Activated T-cell treated with anti-CD3 and anti-CD28 coated beads for 24 hours (primary cell): Measurements from ENCODE around the gene C3orf49.

Experiments
- DNase-seq: peaks from one replicate; pipeline ENCODE4 v3.0.0-alpha.2; 2020; ENCODE audit warnings: low read depth

C3orf49 gene

DNA sequence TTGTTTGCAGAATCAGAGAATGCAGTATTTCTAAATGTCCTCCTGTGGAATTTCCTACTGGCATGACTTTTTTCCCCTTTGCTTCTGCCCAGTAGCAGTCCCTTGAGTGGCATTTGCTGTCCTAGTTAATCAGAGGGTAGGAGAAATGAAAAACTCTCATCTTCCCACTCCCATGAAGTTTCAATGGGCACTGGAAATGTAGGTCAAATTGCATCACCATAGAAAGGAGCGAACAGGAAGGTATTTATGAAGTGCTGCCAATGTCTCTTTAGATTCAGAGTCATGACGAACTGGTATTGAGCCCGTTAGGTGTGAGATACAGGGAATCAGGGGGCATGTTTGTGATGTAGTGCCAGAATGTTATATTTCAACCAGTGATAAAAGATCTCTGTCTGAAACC is 67.8 kb downstream of the C3orf49 start:
- DNase-seq, result no peak

GRCh38 chr3:63891518-63891917 is 72.4 kb downstream of the C3orf49 start:
- DNase-seq, result no peak

GRCh38 chr3:63892773-63893352 is 73.8 kb downstream of the C3orf49 start:
- DNase-seq, result no peak

DNA sequence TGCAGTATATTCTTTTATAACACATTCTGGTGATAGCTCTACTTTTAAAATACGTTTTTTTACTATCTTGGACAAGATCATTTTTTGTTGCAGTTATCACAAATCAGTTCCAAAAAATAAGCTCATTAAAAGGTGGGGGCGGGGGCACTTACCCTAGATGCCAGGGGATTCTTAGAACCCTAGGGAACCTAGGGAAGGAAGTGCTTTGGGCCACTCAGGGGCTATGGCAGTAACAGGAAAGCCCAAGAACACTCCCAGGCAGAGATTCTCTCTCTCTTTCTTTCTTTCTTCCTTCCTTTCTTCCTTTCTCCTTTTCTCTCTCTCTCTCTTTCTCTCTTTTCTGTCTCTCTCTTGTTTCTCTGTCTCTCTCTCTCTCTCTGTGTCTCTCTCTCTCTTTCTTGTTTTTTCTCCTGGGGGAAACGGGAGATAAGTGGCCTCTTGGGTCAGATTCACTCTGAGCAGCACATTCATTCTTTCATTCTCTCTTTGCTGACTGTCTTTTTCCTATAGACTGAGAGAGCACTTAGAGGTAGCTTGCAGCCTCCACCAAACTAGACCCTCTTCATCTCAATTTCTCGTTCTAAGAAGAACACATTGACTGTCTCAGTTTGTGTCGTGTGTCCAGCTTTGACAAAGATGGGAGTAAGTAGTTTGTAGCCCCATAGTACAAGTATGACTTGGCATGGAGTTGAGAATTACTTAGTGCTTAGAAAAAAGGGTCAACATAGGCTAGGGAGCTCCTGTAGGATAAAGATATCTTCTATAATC is 76.5 kb downstream of the C3orf49 start:
- DNase-seq, result no peak

DNA sequence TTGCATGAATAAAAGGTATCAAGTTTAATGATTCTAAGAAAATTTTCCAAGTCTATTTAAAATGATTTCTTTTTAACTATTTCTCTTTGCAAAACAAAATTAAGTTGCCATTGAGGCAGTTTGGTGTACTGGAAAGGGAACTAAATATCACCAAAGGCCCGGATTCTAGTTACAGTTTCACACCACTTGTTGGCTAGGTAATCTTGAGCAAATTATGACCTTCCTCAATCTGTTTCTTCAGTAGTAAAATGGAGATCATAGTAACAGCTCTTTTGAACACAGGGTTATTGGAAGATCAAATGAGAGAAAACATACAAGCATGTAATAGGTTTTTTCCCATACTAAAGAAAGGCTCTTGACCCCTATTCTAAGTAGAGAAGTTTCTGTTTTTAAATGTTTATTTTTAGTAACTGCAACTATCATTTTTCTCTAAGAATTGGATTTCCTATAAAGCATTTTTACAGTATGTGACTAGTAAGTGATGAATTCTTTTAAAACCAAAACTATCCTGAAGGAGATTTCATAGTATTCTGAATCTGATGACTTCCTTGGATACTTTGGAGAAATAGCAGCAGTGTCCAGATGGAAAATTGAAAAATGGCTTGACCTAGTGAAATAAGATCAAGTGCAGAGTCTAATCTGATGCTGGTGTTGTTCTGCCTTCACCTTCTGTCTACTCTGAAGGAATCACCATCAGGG is 77.4 kb downstream of the C3orf49 start:
- DNase-seq, result no peak
